Measurements from ENCODE around the gene FAM149B1.

Gene FAM149B1

DNA sequence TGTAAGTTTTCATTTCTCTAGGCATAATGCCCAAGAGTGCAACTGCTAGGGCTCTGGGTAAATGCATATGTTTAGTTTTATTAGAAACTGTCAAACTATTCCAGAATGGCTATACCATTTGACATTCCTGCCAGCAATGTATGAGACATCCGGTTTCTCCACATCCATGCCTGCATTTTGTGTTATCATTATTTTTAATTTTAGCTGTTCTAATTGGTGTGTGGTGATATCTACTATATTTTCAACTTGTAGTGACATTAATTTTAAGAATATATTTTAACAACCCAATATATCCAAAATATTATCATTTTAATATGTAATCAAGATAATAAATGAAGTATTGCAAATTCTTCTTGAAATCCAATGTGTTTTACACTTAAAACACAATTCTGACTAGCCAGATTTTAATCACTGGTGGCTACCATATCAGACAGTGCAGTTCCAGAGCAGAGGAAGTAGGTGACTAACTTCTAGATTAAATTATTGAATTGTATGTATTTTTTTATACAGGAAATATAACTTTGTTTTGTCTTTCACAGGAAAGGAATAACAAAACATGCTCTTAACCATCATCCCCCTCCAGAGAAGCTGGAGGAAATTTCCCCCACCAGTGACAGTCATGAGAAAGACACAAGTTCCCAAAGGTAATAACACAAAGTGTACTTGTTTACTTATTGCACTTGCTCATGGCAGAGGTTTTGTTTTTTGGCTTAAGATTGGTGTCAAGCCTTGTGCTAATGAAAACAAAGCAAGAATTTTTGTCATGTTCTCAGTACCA, 6.4 kb downstream of the FAM149B1 start:
- DNase-seq = no peak

DNA sequence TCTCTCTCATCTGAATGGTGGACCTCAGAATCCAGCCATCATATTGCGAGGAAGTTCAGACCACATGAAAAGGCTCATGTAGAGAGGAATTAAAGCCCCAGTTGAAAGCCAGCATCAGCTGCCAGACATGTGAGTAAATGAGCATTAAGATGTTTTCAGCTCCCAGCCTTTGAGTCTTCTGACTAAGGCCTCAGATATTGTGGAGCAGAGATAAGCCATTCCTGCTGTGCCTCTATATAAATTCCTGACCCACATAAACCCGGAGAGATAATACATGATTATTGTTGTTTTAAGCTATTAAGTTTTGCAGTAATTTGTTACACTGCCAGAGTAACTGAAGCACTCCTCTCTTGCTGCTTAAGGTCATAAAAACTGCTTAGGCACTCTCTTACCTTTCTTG, 14.6 kb downstream of the FAM149B1 start:
- DNase-seq = no peak

DNA sequence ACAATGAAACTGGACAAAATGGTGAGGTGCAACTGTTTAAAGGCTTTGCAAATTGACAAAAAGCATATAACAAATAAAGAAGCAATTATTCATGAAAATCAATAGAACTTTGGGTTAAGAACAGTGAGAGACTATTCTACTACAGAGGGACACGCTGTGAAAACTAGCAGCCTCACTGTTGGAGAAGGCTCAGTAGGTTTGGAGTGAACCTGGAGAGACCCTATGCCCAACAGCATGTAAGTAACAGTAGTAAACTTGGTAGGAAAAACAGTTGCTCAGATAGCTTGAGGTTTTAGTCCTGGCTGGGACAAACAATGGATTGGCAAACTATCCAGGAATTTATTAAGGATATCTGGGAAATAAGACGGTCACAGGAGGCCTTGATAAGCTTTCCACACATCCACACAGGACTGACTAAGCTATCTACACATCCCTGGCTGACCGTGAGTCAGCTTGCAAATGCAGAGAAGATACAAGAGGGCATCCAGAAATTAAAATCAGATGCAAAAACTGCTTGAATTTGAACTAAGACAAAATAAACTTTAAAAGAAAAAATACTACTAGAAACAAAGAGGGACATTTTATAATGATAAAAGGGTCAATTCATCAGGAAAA, 15.9 kb downstream of the FAM149B1 start:
- no peak for DNase-seq

DNA sequence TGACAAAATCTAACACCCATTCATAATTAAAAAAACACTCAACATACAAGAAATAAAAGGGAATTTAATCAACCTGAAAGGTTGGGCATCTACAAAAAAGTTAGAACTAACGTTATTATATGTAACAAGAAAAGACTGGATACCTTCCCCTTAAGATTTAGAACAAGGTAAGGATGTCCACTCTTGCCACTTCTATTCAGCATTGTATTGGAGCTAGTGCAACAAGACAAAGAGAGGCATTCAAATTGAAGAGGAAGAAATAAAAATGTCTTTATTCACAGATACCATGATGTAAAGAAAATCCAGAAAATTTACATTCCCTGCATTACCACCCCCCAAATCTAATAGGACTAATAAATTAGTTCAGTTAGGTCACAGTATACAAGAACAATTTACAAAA, 18.3 kb downstream of the FAM149B1 start:
- no peak for DNase-seq

DNA sequence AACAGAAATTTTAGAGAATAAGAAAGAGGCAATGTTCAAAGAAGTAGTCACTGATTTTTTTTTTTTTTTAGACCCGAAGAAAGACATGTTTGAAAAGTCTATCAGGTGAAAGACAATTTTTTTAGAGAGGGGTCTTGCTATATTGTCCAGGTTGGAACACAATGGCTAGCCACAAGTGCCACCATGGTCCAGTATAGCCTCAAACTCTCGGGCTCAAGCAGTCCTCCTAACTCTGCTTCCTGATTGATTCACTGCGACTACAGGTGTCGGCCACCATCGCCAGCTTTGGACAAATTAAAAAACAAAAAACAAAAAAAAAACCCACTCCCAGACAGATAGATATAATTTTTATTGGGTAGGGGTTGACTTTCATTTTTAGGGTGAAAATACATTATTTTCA, 22.3 kb downstream of the FAM149B1 start:
- DNase-seq = no peak

DNA sequence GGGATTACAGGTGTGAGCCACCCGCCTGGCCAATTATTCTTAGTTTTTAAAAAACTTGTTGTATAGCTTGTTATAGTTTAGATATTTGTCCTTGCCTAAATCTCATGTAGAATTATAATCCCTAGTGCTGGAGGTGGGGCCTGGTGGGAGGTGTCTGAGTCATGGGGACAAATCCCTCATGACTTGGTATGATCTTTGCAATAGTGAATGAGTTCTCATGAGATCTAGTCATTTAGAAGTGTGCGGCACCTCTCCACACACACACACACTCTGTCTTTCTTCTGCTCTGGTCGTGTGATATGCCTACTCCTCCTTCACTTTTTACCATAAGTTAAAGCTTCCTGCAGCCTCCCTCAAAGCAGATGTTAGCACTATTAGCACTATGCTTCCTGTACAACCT, 37.2 kb downstream of the FAM149B1 start:
- no peak for DNase-seq

DNA sequence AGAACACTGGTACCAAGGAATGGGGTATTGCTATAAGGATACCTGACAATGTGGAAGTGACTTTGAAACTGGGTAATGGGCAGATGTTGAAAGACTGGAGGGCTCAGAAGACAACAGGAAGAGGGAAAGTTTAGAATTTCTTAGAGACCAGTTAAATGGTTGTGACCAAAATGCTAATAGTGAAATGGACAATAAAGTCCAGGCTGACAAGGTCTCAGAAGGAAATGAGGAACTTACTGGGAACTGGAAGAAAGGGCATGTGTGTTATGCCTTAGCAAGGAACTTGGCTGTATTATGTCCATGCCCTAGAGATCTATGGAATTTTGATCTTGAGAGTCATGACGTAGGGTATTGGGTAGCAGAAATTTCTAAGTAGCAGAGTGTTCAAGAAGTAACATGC, 38.0 kb downstream of the FAM149B1 start:
- DNase-seq = no peak

DNA sequence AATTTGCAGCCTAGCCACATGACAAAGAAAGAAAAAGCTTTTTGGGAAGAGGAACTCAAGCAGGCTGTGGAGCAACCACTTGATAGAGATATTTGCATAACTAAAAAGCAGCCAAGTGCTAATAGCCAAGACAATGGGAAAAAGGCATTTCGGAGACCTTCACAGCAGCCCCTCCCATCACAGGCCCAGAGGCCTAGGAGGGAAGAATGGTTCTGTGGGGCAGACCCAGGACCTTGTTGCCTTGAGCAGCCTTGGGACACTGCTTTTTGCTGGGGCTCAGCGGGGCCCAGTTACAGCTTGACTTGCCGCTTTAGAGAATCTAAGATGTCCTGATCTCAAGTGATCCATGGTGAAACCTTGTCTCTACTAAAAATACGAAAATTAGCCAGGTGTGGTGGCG, 38.5 kb downstream of the FAM149B1 start:
- no peak for DNase-seq

DNA sequence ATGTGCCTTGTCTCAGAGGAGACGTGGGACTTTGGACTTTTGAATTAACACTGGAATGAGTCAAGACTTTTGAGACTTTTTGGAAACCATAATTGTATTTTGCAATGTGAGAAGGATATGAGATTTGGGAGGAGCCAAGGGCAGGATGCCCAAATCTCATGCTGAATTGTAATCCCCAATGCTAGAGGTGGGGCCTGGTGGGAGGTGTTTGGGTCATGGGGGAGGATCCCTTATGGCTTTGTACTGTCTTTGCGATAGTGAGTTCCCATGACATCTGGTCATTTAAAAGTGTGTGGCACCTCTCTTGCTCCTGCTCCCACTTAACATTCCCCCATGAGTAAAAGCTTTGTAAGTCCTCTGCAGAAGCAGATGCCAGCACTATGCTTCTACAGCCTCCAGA, 40.0 kb downstream of the FAM149B1 start:
- DNase-seq = no peak

DNA sequence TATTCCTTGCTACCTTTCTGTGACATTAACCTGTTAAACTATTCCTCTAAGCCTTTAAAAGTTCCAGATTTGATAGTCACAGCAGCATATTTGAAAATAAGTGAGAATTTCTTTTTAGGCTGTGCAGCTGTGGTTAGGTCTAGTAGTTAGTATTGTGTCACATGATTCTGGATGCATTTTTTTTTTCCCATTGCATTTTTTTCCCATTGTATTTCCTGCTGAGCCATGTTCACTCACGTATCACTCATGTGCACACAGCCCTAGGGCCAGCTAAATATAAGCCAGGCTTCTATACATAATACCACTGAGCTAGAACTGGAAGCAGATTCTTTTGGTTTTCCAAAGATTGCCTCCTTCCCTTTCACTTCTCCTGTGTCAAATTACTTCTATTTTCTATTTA, 41.8 kb downstream of the FAM149B1 start:
- DNase-seq = no peak

DNA sequence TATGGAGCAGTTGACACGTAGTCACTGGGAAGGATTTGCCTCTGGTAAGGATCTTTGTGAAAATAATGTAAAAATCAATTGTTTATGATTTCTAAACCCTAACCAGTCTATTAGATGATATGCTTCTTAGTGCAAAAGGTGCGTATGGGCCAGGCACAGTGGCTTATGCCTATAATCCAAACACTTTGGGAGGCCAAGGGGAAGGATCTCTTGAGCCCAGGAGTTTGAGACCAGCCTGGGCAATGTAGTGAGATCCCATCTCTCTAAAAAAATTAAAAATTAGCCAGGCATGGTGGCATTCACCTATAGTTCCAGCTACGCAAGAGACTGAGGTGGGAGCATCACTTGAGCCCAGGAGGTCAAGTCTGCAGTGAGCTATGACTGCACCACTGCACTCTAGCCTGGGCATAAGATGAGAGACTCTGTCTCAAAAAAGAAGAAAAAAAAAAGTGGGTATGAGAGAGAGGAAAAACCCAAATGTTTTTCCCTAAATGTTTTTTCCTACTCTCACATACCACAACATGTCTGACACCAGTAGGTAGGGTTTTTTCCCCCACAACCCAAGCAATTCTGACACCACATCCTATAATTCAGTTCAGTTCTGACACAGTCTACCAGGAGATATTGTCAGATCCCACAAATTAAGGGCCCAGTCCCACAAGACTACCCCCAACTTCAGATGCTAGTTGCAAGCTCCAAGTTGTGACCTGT, 42.6 kb downstream of the FAM149B1 start:
- DNase-seq = no peak

DNA sequence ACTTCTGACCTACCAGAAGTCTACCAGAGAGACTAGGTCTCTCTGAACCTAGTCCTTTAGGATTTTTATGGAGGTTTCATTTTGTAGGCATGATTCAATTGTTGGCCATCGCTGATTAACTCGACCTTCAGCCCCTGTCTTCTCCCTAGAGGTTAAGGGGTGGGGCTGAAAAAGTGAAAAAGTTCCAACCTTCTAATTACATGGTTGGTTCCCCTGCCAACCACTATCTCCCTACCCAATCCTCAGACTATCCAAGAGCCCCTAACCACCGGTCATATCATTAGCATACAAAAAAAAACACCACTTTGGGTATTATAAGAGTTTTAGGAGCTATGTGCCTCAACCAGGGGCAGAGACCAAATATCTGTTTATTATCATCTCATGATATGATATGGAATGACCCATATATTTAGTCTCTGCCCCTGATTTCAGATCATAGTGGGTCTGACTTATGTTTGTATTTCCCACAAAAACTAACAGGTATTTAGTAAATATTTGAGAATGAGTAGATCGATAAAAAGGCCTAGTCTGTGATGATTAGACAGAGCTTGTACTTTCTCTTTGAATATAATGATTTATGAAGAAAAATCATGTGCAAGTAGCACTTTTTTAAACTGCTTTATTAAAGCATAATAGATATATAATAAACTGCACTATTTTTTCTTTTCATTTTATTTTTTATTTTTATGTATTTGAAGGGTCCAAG, 43.3 kb downstream of the FAM149B1 start:
- DNase-seq = no peak

DNA sequence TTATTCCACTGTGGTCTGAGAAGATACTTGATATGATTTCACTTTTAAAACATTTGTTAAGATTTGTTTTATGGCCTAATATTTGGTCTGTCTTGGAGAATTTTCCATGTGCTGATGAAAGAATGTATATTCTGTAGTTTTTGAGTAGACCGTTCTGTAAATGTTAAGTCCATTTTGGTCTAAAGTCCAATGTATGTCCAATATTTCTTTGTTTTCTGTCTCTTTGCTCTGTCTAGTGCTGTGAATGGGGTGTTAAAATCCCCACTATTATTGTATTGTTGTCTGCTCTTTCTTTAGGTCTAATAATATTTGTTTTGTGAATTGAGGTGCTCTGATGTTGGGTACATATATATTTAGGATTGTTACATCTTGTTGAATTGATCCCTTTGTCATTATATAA, 47.8 kb downstream of the FAM149B1 start:
- no peak for DNase-seq

DNA sequence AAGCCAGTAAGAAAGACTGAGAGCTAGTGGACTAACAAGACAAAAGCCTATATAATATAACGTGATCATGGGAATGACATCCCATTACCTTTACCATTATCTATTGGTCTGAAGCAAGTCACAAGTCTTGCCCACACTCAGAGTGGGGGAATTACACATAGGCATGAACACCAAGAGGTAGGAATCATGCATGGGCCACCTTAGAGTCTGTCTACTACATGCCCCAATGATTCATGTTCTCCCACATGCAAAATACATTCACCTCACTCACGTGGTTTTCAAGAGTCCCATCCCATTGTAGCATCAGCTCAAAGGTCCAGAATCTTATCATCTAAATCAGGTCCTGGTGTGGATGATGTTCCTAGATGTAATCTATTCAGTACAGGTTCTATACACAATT, 49.7 kb downstream of the FAM149B1 start:
- no peak for DNase-seq

DNA sequence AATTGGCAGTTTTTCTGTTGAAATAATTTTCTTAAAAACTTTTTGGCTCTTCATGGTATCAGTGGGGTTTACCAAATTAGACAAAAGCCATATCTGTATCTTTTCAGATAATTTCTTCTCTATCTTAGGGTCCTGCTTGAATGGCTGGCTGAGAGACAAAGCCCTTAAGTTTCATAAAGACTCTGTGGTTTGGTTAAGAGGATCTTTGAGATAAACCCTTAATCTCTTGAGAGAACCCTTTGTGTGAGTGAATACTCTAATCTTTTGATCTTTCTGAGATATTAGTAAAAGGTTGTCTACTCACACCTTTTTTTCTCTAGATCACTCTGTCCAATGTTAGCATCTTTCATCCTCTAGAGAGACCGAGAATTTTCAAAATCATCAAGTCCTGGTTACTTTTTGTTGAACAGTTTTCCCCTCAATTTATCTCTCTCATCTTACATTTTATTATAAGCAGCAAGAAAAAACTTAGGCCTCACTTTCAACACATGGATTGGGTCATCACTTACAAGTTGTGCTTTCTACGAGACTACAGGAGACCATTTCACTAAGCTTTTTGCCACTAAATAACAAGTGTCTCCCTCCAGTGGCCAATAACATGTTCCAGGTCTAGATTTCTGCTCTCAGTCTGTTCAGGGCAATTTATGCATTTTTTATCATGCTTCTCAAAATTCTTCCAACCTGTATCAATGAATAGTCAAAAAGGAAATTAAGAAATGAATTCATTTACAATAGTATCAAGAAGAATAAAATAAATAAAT, 50.7 kb downstream of the FAM149B1 start:
- DNase-seq = no peak

DNA sequence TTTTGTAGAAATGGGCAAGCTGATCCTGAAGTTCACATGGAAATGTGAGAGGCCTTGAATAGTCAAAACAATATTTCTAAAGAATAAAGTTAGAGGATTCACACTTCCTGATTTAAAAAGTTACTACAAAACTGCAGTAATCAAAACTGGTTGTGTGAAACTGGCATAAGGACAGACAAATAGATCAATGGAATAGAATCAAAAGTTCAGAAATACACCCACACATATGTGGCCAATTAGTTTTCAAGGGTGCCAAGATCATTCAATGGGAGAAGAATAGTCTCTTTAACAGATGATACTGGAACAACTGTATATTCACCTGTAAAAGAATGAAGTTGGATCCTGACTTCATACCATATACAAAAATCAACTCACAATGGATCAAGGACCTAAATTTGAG, 51.5 kb downstream of the FAM149B1 start:
- no peak for DNase-seq

DNA sequence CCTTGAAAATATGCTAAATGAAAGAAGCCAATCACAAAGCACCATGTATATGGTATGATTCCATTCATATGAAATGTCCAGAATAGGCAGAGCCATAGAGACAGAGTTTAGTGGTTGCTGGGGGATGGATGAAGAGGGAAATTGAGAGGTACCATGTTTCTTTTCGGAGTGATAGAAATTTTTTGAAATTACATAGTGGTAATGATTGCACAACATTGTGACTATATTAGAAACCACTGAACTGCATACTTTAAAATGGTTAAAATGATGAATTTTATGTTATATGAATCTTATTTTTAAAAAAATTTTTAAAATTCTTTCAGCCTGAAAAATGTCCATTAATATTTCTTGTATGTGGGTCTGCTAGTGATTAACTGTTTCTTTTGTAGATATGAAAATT, 53.1 kb downstream of the FAM149B1 start:
- DNase-seq = no peak

DNA sequence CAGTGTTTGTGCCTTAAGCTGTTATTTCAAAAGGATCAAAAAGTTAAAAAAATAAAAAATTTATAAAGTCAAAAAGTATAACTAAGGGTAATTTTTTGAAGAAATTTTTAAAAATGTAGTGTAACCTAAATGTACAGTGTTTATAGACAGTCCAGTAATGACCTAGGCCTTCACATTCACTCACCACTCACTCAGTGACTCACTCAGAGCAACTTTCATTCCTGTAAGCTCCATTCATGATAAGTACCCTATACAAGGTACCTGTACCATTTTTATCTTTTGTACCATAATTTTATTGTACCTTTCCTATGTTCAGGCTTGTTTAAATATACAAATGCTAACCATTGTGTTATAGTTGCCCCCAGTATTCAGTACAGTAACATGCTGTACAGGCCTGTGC, 57.6 kb downstream of the FAM149B1 start:
- no peak for DNase-seq

DNA sequence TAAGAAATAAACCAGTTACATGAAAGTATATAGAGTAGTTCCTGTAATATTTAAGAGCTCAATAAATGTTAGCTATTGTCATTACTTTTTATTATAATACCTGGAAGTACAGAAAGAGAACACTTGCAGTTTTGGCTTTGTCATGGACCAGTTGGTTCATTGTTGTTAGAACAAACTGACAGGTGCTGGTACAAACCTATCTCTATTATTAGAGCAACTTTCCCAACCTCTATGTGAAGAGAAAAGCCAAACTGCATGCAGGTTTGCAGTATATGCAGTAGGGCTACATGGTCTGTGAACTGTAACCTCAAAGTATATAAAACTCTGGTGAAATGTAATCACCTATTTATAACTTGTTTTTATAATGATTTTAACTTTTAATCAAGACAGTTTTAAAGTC, 58.7 kb downstream of the FAM149B1 start:
- DNase-seq = no peak

DNA sequence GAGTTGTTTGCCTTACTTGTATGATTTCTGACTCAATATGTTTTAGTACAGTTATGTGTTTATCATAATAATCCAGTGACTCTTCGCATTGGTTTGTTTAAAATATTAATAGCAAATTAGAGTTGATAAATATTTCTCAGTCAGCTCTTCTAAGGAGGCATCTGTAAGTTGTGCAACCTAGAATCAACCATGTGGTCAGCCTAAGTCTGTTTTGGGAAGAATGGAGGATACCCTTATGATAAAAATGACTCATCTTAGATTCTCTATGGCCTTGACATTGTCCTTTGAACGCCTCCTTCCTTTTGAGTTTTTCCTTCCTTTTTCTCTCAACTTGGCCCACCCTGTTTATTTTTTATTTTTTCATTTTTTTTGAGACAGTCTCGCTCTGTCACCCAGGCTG, 60.3 kb downstream of the FAM149B1 start:
- DNase-seq = no peak

DNA sequence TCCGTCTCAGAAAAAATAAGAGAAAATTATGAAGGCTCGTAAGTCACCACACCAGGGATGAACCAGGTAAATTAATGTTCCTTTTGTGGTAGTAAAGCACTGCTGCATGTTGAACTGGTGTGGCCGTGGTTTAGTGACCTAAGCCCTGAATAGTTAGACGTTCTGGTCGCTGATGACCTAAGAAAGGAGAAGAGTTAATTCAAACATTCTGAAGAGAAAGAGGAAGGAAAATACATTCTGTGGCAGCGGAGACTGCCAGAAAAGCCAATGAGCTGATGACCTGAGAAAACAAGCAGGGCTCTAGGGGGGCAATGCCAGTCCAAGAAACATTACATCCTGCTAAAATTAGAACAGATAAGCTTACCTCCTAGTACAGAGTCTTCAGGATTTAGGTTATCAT, 61.6 kb downstream of the FAM149B1 start:
- DNase-seq = no peak

DNA sequence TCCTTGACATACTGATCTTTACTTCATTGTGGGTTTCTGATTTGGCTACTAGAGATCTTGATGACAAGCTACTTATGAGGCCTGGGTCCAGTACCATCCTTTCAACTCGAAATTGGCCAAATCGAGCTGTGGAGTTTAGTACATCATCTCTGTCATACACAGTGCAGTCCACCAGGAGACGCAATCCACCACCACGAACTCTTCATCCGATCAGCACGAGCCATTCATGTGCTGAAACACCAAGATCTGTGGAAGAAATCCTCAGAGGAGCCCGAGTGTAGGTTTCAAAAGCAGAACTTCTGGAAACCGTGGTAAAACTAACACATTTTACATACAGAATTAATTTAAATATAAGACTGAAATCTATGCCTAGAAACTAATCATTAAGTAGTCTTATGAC, 65.0 kb downstream of the FAM149B1 start:
- DNase-seq = no peak

DNA sequence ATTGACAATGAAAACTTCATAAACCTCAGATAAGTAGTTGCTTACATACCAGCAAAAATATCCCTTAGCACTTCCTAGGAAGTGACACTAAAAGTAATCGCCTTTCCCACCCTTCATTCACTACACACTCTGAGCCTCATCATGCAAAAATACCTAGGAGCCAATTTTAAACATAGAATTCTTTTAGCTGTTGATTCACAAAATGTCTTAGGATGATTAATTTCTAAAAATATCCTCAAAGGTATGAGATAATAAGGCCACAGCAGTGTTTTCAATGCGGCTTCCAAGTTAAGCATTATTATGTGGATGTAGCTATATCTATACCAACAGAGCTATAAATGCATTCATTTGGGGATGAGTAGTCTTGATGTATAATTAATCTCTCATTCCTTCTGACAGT, 66.0 kb downstream of the FAM149B1 start:
- DNase-seq = no peak

Data from cortex of kidney (tissue), 1 donor.